WI38 (cell line): ENCODE results near the gene SPATS2L.

Experiments
- H3K4me3 ChIP-seq: 2 replicates; pipeline ENCODE4 v1.5.1; 2011; ENCODE audit warnings: low read depth, mild to moderate bottlenecking, control low read depth, low read length
- CTCF ChIP-seq: IDR thresholded peaks from 2 replicates; pipeline ENCODE4 v1.5.1; 2012; ENCODE audit warnings: low read depth, mild to moderate bottlenecking, control low read depth, low read length

SPATS2L gene

GRCh38 chr2:200360364-200360763 lies 53.9 kb downstream of the SPATS2L start:
- no peak overlapping the region for H3K4me3 ChIP-seq
- no peak for TF ChIP-seq CTCF

- TF ChIP-seq CTCF, result no peak
- no peak overlapping the region for H3K4me3 ChIP-seq
Measured at GRCh38 chr2:200362202-200362917, 55.9 kb downstream of the SPATS2L start.

GRCh38 chr2:200363279-200363678 lies 56.8 kb downstream of the SPATS2L start:
- no peak for TF ChIP-seq CTCF
- no peak overlapping the region for H3K4me3 ChIP-seq

GRCh38 chr2:200364142-200364541 lies 57.6 kb downstream of the SPATS2L start:
- TF ChIP-seq CTCF, result no peak
- no peak overlapping the region for H3K4me3 ChIP-seq

GRCh38 chr2:200364620-200365019 lies 58.1 kb downstream of the SPATS2L start:
- TF ChIP-seq CTCF, result no peak
- no peak overlapping the region for H3K4me3 ChIP-seq

GRCh38 chr2:200365209-200365608 lies 58.7 kb downstream of the SPATS2L start:
- no peak for TF ChIP-seq CTCF
- H3K4me3 ChIP-seq, result no peak overlapping the region

- H3K4me3 ChIP-seq, result no peak overlapping the region
- no peak for TF ChIP-seq CTCF
Measured at GRCh38 chr2:200367155-200367554, 60.7 kb downstream of the SPATS2L start.
